Ishikawa (cell line): ENCODE results near the gene ALKBH8.

Source experiments
- CEBPB ChIP-seq: IDR thresholded peaks from 2 replicates; pipeline ENCODE4 v1.6.1; 2012
- CREB1 ChIP-seq: IDR thresholded peaks from 2 replicates; pipeline ENCODE4 v1.6.1; 2012; ENCODE audit warnings: low read depth
- EGR1 ChIP-seq: IDR thresholded peaks from 2 replicates; pipeline ENCODE4 v1.6.1; 2012
- EP300 ChIP-seq: IDR thresholded peaks from 2 replicates; pipeline ENCODE4 v1.6.1; 2012; ENCODE audit warnings: borderline replicate concordance
- FOXM1 ChIP-seq: IDR thresholded peaks from 2 replicates; pipeline ENCODE4 v1.6.1; 2012; ENCODE audit warnings: low read depth, borderline replicate concordance
- MAX ChIP-seq: IDR thresholded peaks from 2 replicates; pipeline ENCODE4 v1.6.1; 2012
- NFIC ChIP-seq: IDR thresholded peaks from 2 replicates; pipeline ENCODE4 v1.6.1; 2012
- RAD21 ChIP-seq: IDR thresholded peaks from 2 replicates; pipeline ENCODE4 v1.6.1; 2012; ENCODE audit warnings: low read depth
- REST ChIP-seq: IDR thresholded peaks from 2 replicates; pipeline ENCODE4 v1.6.1; 2012; ENCODE audit warnings: low read depth, mild to moderate bottlenecking
- TAF1 ChIP-seq: IDR thresholded peaks from 2 replicates; pipeline ENCODE4 v1.6.1; 2012; ENCODE audit warnings: low read depth, mild to moderate bottlenecking
- TCF12 ChIP-seq: IDR thresholded peaks from 2 replicates; pipeline ENCODE4 v1.6.1; 2012; ENCODE audit warnings: low read depth
- USF1 ChIP-seq: IDR thresholded peaks from 2 replicates; pipeline ENCODE4 v1.6.1; 2012
- YY1 ChIP-seq: IDR thresholded peaks from 2 replicates; pipeline ENCODE4 v1.6.1; 2012; ENCODE audit warnings: low read depth
- ZBTB7A ChIP-seq: IDR thresholded peaks from 2 replicates; pipeline ENCODE4 v1.6.1; 2012; ENCODE audit warnings: low read depth

- TF ChIP-seq CEBPB (no peak), REST (no peak), MAX (no peak), EP300 (no peak), NFIC (no peak), TCF12 (no peak), ZBTB7A (no peak), FOXM1 (no peak), TAF1 (no peak), CREB1 (no peak), RAD21 (peak; percentile 52), EGR1 (no peak), YY1 (no peak), USF1 (no peak)
These were observed 1.8 kb downstream of the ALKBH8 start for GRCh38 chr11:107563702-107564101.
